ENCODE results near the gene TAF11L5. TPM values are rescaled to one million over a fixed set of nuclear protein-coding genes. Genes with fewer than 3 reads are reported as not detected.
"Not testable (repeated sequence)": the region's sequence is repeated elsewhere in the genome, so short reads cannot be mapped to it uniquely, and the experiment has no call there.

The TAF11L5 gene
- total RNA-seq, 1 experiment from 2014 or later: not detected

DNA sequence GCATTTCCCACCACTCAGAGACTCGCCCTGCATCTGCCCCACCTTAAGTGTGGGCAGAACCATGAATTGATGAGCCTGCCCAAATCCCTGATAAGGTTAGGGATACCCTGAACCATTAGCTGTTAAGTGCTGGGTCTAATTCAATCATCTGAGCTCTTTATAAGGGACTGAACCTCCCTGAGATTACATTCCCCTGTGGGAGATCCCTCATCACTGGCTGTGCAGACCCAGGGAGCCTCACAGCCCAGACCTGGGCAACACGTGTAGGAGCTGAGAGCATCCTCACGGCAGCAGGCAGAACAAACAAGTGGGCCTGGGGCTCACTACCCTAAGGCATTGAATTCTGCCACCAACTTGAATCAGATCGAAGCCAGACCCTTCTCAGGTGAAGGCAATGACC is 27.6 kb upstream of the TAF11L5 start:
- Mint-ChIP-seq H3K27me3 (ENCODE audit: insufficient read depth, unreplicated experiment) (no peaks in the 10 kb centered on the region), H3K27ac (ENCODE audit: low read depth, unreplicated experiment) (no peak overlapping the region), H3K9me3 (ENCODE audit: unreplicated experiment) (no peaks in the 10 kb centered on the region), H3K4me3 (ENCODE audit: unreplicated experiment) (no peak overlapping the region), H3K4me1 (ENCODE audit: insufficient read depth, unreplicated experiment) (no peaks in the 10 kb centered on the region), H3K36me3 (ENCODE audit: insufficient read depth, unreplicated experiment) (no peaks in the 10 kb centered on the region)
- ChIA-PET CTCF (no interaction called here), POLR2A (no interaction called here)
- intact Hi-C loops (cut with micrococcal nuclease): no loop called here
- no TSS peak for BruUV-seq (replicated peaks)
- DNase-seq (ENCODE audit: unreplicated experiment): no peak
- TF ChIP-seq, protein P1, sequence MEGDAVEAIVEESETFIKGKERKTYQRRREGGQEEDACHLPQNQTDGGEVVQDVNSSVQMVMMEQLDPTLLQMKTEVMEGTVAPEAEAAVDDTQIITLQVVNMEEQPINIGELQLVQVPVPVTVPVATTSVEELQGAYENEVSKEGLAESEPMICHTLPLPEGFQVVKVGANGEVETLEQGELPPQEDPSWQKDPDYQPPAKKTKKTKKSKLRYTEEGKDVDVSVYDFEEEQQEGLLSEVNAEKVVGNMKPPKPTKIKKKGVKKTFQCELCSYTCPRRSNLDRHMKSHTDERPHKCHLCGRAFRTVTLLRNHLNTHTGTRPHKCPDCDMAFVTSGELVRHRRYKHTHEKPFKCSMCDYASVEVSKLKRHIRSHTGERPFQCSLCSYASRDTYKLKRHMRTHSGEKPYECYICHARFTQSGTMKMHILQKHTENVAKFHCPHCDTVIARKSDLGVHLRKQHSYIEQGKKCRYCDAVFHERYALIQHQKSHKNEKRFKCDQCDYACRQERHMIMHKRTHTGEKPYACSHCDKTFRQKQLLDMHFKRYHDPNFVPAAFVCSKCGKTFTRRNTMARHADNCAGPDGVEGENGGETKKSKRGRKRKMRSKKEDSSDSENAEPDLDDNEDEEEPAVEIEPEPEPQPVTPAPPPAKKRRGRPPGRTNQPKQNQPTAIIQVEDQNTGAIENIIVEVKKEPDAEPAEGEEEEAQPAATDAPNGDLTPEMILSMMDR (IDR thresholded peaks at IDR 0.05; ENCODE audit: unreplicated experiment): no peak

DNA sequence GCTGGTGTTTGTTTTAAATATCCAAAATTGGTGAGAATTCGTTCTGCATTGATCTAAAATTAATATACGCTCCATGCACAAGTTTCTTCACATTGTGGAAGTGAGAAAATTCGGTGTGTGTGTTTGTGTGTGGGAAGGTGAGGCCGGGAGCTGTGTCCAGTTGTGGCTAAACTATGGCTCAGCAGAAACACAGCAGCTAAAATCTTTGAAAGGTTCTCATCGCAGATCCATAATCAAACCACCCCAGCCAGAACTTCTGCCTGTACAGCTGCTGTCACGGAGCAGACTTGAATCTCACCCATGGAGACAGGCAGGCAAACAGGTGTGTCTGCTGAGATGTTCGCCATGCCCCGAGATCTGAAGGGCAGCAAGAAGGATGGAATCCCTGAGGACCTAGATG is 27.1 kb upstream of the TAF11L5 start, which contains the start of gene TAF11L2:
TSS of gene TAF11L2 (plus strand) at position 301 of the 400 bp plus-strand sequence.
- H3K36me3 Mint-ChIP-seq (ENCODE audit: insufficient read depth, unreplicated experiment); DNase-seq (ENCODE audit: unreplicated experiment); H3K4me3 Mint-ChIP-seq (ENCODE audit: unreplicated experiment); POLR2A ChIA-PET; H3K27me3 Mint-ChIP-seq (ENCODE audit: insufficient read depth, unreplicated experiment); H3K4me1 Mint-ChIP-seq (ENCODE audit: insufficient read depth, unreplicated experiment); H3K9me3 Mint-ChIP-seq (ENCODE audit: unreplicated experiment); H3K27ac Mint-ChIP-seq (ENCODE audit: low read depth, unreplicated experiment); BruUV-seq (replicated peaks); intact Hi-C loops (cut with micrococcal nuclease): not testable (repeated sequence)
- CTCF ChIA-PET: interaction anchor here (0.7 kb wide), 1 partner anchor 29 kb away, joined by 3 read pairs; no protein-coding TSS in a partner anchor

DNA sequence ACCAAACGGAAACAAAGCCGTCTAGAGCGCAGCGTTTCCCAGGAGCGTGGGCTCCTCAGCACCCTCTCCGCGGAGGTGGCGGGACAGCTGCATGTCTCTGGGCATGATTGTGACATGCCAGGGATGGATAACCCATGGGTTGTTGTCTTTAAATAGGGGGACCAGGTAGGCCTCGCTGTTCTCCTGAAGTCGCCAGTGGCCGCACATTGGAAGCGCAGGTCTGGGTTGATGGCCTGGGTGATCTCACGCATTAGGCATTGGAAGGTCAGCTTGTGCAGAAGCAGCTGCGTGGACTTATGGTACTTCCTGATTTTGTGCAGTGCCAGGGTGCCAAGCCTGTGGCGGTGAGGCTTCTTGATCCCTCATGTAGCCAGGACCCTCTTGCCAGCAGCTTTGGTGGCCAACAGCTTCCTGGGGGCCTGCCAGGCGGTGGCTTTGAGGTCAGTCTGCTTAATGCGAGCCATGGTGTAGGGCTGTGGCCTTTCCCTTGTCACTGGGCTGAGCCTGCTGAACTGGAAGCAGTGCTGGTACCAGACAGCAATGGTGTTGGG is 13.2 kb upstream of the TAF11L5 start:
- Mint-ChIP-seq H3K27me3 (ENCODE audit: insufficient read depth, unreplicated experiment) (no peaks in the 10 kb centered on the region), H3K9me3 (ENCODE audit: unreplicated experiment) (no peaks in the 10 kb centered on the region), H3K4me3 (ENCODE audit: unreplicated experiment) (no peak overlapping the region), H3K36me3 (ENCODE audit: insufficient read depth, unreplicated experiment) (no peaks in the 10 kb centered on the region), H3K27ac (ENCODE audit: low read depth, unreplicated experiment) (no peak overlapping the region), H3K4me1 (ENCODE audit: insufficient read depth, unreplicated experiment) (no peaks in the 10 kb centered on the region)
- BruUV-seq (replicated peaks): no TSS peak
- DNase-seq (ENCODE audit: unreplicated experiment): no peak
- POLR2A ChIA-PET: no interaction called here
- CTCF ChIA-PET: no interaction called here
- intact Hi-C loops (cut with micrococcal nuclease): no loop called here
- TF ChIP-seq, protein P1 (IDR thresholded peaks at IDR 0.05; ENCODE audit: unreplicated experiment): no peak

DNA sequence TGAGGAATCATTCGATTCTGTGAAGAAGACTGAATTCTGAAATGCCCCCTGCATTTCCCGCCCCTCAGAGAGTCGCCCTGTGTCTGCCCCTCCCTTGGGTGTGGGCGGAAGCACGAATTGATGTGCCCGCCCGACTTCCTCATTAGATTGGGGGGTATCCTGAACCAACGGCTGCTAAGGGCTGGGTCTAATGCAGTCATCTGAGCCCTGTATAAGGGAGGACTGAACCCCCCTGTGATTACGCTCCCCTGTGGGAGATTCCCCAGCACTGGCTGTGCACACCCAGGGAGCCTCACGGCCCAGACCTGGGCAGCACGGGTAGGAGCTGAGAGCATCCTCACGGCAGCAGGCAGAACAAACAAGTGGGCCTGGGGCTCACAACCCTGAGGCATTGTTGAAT is 7.5 kb upstream of the TAF11L5 start:
- CTCF ChIA-PET; H3K27me3 Mint-ChIP-seq (ENCODE audit: insufficient read depth, unreplicated experiment); intact Hi-C loops (cut with micrococcal nuclease); H3K27ac Mint-ChIP-seq (ENCODE audit: low read depth, unreplicated experiment); DNase-seq (ENCODE audit: unreplicated experiment); BruUV-seq (replicated peaks); H3K4me3 Mint-ChIP-seq (ENCODE audit: unreplicated experiment); H3K4me1 Mint-ChIP-seq (ENCODE audit: insufficient read depth, unreplicated experiment); H3K9me3 Mint-ChIP-seq (ENCODE audit: unreplicated experiment); POLR2A ChIA-PET; H3K36me3 Mint-ChIP-seq (ENCODE audit: insufficient read depth, unreplicated experiment): not testable (repeated sequence)

DNA sequence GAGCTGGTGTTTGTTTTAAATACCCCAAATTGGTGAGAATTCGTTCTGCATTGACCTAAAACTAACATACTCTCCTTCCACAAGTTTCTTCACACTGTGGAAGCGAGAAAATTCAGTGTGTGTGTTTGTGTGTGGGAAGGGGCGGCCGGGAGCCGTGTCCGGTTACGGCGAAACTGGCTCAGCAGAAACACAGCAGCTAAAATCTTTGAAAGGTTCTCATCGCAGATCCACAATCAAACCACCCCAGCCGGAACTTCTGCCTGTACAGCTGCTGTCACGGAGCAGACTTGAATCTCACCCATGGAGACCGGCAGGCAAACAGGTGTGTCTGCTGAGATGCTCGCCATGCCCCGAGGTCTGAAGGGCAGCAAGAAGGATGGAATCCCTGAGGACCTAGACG is 7.0 kb upstream of the TAF11L5 start, which contains the start of gene TAF11L3:
TSS of gene TAF11L3 (plus strand) at position 301 of the 400 bp plus-strand sequence.
- CTCF ChIA-PET; intact Hi-C loops (cut with micrococcal nuclease); BruUV-seq (replicated peaks); H3K27me3 Mint-ChIP-seq (ENCODE audit: insufficient read depth, unreplicated experiment); H3K27ac Mint-ChIP-seq (ENCODE audit: low read depth, unreplicated experiment); H3K4me1 Mint-ChIP-seq (ENCODE audit: insufficient read depth, unreplicated experiment); POLR2A ChIA-PET; H3K9me3 Mint-ChIP-seq (ENCODE audit: unreplicated experiment); H3K36me3 Mint-ChIP-seq (ENCODE audit: insufficient read depth, unreplicated experiment); DNase-seq (ENCODE audit: unreplicated experiment); H3K4me3 Mint-ChIP-seq (ENCODE audit: unreplicated experiment): not testable (repeated sequence)

DNA sequence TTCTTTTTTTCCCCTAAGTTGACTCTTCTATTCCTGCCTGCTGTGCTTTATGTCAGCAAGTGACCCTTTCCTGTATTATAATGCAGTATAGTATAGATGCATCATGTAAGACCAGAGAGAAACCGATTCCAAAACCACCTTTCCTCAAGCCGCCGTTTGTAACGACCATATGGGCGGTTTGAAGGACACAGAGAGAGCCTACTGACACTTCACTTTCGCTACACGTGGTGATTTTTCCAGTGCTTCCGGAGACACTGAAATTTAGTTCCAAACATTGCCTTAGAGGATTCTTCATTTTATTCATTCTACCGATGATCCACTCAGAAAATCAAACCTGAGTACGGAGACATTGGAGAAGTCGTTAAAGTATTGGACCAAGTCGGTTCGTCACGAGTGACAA is 5.5 kb upstream of the TAF11L5 start:
- intact Hi-C loops (cut with micrococcal nuclease); BruUV-seq (replicated peaks); H3K27ac Mint-ChIP-seq (ENCODE audit: low read depth, unreplicated experiment); POLR2A ChIA-PET; H3K9me3 Mint-ChIP-seq (ENCODE audit: unreplicated experiment); H3K36me3 Mint-ChIP-seq (ENCODE audit: insufficient read depth, unreplicated experiment); H3K4me3 Mint-ChIP-seq (ENCODE audit: unreplicated experiment); H3K4me1 Mint-ChIP-seq (ENCODE audit: insufficient read depth, unreplicated experiment); H3K27me3 Mint-ChIP-seq (ENCODE audit: insufficient read depth, unreplicated experiment); CTCF ChIA-PET; DNase-seq (ENCODE audit: unreplicated experiment): not testable (repeated sequence)

DNA sequence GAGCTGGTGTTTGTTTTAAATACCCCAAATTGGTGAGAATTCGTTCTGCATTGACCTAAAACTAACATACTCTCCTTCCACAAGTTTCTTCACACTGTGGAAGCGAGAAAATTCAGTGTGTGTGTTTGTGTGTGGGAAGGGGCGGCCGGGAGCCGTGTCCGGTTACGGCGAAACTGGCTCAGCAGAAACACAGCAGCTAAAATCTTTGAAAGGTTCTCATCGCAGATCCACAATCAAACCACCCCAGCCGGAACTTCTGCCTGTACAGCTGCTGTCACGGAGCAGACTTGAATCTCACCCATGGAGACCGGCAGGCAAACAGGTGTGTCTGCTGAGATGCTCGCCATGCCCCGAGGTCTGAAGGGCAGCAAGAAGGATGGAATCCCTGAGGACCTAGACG is 3.5 kb upstream of the TAF11L5 start, which contains the start of gene TAF11L4:
TSS of gene TAF11L4 (plus strand) at position 301 of the 400 bp plus-strand sequence.
- not testable (repeated sequence) for BruUV-seq (replicated peaks); H3K4me1 Mint-ChIP-seq (ENCODE audit: insufficient read depth, unreplicated experiment); H3K9me3 Mint-ChIP-seq (ENCODE audit: unreplicated experiment)

DNA sequence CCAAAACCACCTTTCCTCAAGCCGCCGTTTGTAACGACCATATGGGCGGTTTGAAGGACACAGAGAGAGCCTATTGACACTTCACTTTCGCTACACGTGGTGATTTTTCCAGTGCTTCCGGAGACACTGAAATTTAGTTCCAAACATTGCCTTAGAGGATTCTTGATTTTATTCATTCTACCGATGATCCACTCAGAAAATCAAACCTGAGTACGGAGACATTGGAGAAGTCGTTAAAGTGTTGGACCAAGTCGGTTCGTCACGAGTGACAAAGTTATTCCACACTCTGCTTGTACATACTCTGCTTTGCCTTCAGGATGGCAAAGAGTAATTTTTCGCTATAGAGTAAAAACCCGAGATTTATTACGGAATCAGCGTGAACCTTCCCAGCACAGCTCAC is 1.5 kb downstream of the TAF11L5 start:
- H3K27me3 Mint-ChIP-seq (ENCODE audit: insufficient read depth, unreplicated experiment); POLR2A ChIA-PET; DNase-seq (ENCODE audit: unreplicated experiment); CTCF ChIA-PET; H3K4me3 Mint-ChIP-seq (ENCODE audit: unreplicated experiment); H3K9me3 Mint-ChIP-seq (ENCODE audit: unreplicated experiment); H3K36me3 Mint-ChIP-seq (ENCODE audit: insufficient read depth, unreplicated experiment); H3K4me1 Mint-ChIP-seq (ENCODE audit: insufficient read depth, unreplicated experiment); BruUV-seq (replicated peaks); H3K27ac Mint-ChIP-seq (ENCODE audit: low read depth, unreplicated experiment); intact Hi-C loops (cut with micrococcal nuclease): not testable (repeated sequence)

More for the DNA sequence above, 3.5 kb upstream of the TAF11L5 start, which contains the start of gene TAF11L4:
- DNase-seq (ENCODE audit: unreplicated experiment); H3K27ac Mint-ChIP-seq (ENCODE audit: low read depth, unreplicated experiment); intact Hi-C loops (cut with micrococcal nuclease); H3K27me3 Mint-ChIP-seq (ENCODE audit: insufficient read depth, unreplicated experiment); H3K4me3 Mint-ChIP-seq (ENCODE audit: unreplicated experiment); CTCF ChIA-PET; H3K36me3 Mint-ChIP-seq (ENCODE audit: insufficient read depth, unreplicated experiment); POLR2A ChIA-PET: not testable (repeated sequence)
